Measurements from ENCODE around the gene ADAMTSL5.
"Not testable (repeated sequence)": the region's sequence is repeated elsewhere in the genome, so short reads cannot be mapped to it uniquely, and the experiment has no call there.

ADAMTSL5 gene

GRCh38 chr19:1477056-1477455, 35.8 kb downstream of the ADAMTSL5 start:
- DNase-seq, result not testable (repeated sequence)

GRCh38 chr19:1475751-1476437, 36.9 kb downstream of the ADAMTSL5 start:
- DNase-seq, result no peak

- no peak for DNase-seq
Measured at GRCh38 chr19:1474765-1475351, 38.0 kb downstream of the ADAMTSL5 start.

GRCh38 chr19:1474011-1474764, 38.6 kb downstream of the ADAMTSL5 start:
- DNase-seq, result no peak

GRCh38 chr19:1473085-1473851, 39.6 kb downstream of the ADAMTSL5 start:
- no peak for DNase-seq

GRCh38 chr19:1472231-1473084, 40.4 kb downstream of the ADAMTSL5 start:
- DNase-seq, result no peak

- DNase-seq, result no peak
Measured at GRCh38 chr19:1471515-1472160, 41.2 kb downstream of the ADAMTSL5 start.

GRCh38 chr19:1471010-1471514, 41.8 kb downstream of the ADAMTSL5 start:
- DNase-seq, result no peak

- DNase-seq, result no peak
Measured at GRCh38 chr19:1470305-1471009, 42.4 kb downstream of the ADAMTSL5 start.

GRCh38 chr19:1470055-1470304, 42.8 kb downstream of the ADAMTSL5 start:
- no peak for DNase-seq

GRCh38 chr19:1469255-1470054, 43.4 kb downstream of the ADAMTSL5 start:
- DNase-seq, result no peak

- DNase-seq, result no peak
Measured at GRCh38 chr19:1468821-1469254, 44.0 kb downstream of the ADAMTSL5 start.

GRCh38 chr19:1468274-1468820, 44.5 kb downstream of the ADAMTSL5 start:
- no peak for DNase-seq

- DNase-seq, result no peak
Measured at GRCh38 chr19:1467490-1468273, 45.1 kb downstream of the ADAMTSL5 start.

GRCh38 chr19:1467215-1467489, 45.7 kb downstream of the ADAMTSL5 start:
- DNase-seq, result no peak

- DNase-seq, result no peak
Measured at GRCh38 chr19:1466461-1467214, 46.2 kb downstream of the ADAMTSL5 start.

- no peak for DNase-seq
Measured at GRCh38 chr19:1466018-1466460, 46.8 kb downstream of the ADAMTSL5 start.
